Aorta (tissue), 5 donors: ENCODE measurements around the gene DHX9. TPM values are rescaled to one million over a fixed set of nuclear protein-coding genes. Genes with fewer than 3 reads are reported as not detected.
"Not testable (repeated sequence)": the region's sequence is repeated elsewhere in the genome, so short reads cannot be mapped to it uniquely, and the experiment has no call there.

Experiments used
- ATAC-seq: fragments of 200-7000 bp; cut with Tn5 transposase; one replicate; pipeline ENCODE4 v1.9.1; 2022; ENCODE audit warnings: moderate library complexity; ENCODE audit not compliant: low FRiP score
- DNase-seq, 2 donors: peaks; one replicate each; pipeline ENCODE4 v3.0.0-alpha.2; 2020
- H3K27ac ChIP-seq, 2 donors: one replicate each; pipeline ENCODE4 v1.5.1; 2013; ENCODE audit warnings: low read length in 2 of 2, mild to moderate bottlenecking in 2 of 2, moderate library complexity in 2 of 2, control low read depth in 1 of 2, inconsistent platforms in 1 of 2, low read depth in 1 of 2
- H3K27me3 ChIP-seq, 2 donors: one replicate each; pipeline ENCODE4 v1.6.1; 2013; ENCODE audit warnings: control low read depth in 1 of 2, low read length in 1 of 2, mild to moderate bottlenecking in 1 of 2, moderate library complexity in 1 of 2; ENCODE audit not compliant: insufficient read depth in 2 of 2, control insufficient read depth in 1 of 2
- H3K36me3 ChIP-seq, 2 donors: one replicate each; pipeline ENCODE4 v1.6.1; 2013; ENCODE audit warnings: control low read depth in 1 of 2, low read length in 1 of 2, mild to moderate bottlenecking in 1 of 2; ENCODE audit not compliant: insufficient read depth in 2 of 2, control insufficient read depth in 1 of 2
- H3K4me1 ChIP-seq, 2 donors: one replicate each; pipeline ENCODE4 v1.6.1; 2013; ENCODE audit warnings: low read length in 2 of 2, control low read depth in 1 of 2, mild to moderate bottlenecking in 1 of 2, moderate library complexity in 1 of 2; ENCODE audit not compliant: insufficient read depth in 2 of 2, control insufficient read depth in 1 of 2
- H3K4me3 ChIP-seq, 2 donors: one replicate each; pipeline ENCODE4 v1.5.1; 2013; ENCODE audit warnings: low read length in 2 of 2, control low read depth in 1 of 2, mild to moderate bottlenecking in 1 of 2
- H3K9me3 ChIP-seq: one replicate; pipeline ENCODE4 v1.6.1; 2013; ENCODE audit warnings: mild to moderate bottlenecking, low read length; ENCODE audit not compliant: control insufficient read depth
- WGBS, 2 donors: extraction: QIAGEN DNeasy Blood & Tissue Kit; methylation state at CpG; one replicate each; pipeline ENCODE4 v1.1.7; 2013; 5-methylcytosine and 5-hydroxymethylcytosine counted together
- intact Hi-C, 2 donors: fragments of 100-400 bp; cut with DNase I; formaldehyde crosslinking; loops; one replicate each; pipeline versions ENCODE4 v1.14.2 to v1.15.0; 2022
- polyA plus RNA-seq, 2 donors: library from polyadenylated mRNA; stranded (reverse); fragments of 200-250 nt; gene quantifications; one replicate each; pipeline ENCODE4 v1.2.3, GENCODE V29; 2013
- total RNA-seq, 2 donors: library from RNA; stranded (reverse); fragmentation: NEBNext Ultra II Directional; extraction: Animal tissue kit (Norgen Biotek cat#: 25700); gene quantifications; one replicate each; pipeline ENCODE4 v1.2.1, GENCODE V29; 2021
- donor health status: healthy with polysubstance abuse.
- donor health status: Bipolar disorder and iron deficiency.
- donor health status: DM: no; HTN: no; CAD: no.
- donor health status: DM: no; HTN: no; CAD: no.
- donor health status: DM: yes; HTN: yes; CAD: no.

DHX9 gene
- total and polyA plus RNA-seq, 4 donors, result 32.2 to 95.9 (median 72.7) TPM

DNA sequence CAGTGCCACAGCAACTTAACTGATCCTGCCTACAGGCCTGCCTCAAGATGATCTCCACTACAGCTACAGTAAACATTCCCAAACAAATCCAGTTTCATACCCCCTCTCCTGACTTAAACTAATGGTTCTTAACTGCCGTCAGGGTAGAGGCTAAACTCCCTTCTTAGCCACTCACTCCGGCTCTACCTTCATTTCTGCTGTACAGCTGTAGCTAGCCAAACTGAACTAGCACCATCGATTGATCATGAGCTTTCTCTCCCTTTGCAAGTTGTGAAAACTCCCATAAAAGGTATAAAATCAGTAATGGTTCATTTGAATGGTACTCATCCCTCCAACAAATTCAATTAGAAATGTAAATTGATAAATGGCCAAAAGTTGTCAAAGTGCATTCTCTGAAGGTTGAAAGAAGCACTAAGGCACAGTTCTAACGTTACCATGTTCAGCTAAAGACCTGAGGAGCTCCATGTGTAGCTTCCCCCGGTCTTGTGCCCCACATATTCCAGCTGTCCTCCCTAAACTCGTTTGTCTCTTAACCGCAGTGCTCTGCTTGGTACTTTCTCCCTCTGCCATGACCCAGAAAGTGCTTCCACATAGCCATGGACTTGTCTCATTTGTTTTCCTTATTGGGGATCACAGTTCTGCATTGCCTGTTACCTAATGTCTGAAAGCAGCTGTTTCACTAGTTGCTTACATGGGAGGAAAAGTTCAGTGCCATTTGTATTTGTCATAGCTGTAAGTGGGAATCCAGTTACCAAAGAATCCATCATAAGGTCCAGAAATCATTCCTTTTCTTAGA is 49.8 kb downstream of the DHX9 start:
- no peak for DNase-seq
- intact Hi-C loops, result no loop called here
- Histone ChIP-seq H3K27ac (no peak overlapping the region), H3K36me3 (peaks cover 3 to 13% of the 10 kb centered on the region in 2 donors), H3K4me1 (no peaks in the 10 kb centered on the region), H3K27me3 (no peaks in the 10 kb centered on the region), H3K4me3 (no peak overlapping the region), H3K9me3 (no peaks in the 10 kb centered on the region)
- 67 to 73% methylated on average over 7 of the region's 7 CpGs for WGBS, 2 donors
- no peak for ATAC-seq

- Histone ChIP-seq H3K4me1 (no peaks in the 10 kb centered on the region), H3K4me3 (no peak overlapping the region), H3K36me3 (peaks cover 3 to 10% of the 10 kb centered on the region in 2 donors), H3K9me3 (no peaks in the 10 kb centered on the region), H3K27me3 (no peaks in the 10 kb centered on the region), H3K27ac (no peak overlapping the region)
- intact Hi-C loops, result no loop called here
- 66 to 70% methylated on average over 6 of the region's 6 CpGs for WGBS, 2 donors
- no peak for DNase-seq
- ATAC-seq, result no peak
Observed at GRCh38 chr1:182889997-182890396, 50.9 kb downstream of the DHX9 start.

DNA sequence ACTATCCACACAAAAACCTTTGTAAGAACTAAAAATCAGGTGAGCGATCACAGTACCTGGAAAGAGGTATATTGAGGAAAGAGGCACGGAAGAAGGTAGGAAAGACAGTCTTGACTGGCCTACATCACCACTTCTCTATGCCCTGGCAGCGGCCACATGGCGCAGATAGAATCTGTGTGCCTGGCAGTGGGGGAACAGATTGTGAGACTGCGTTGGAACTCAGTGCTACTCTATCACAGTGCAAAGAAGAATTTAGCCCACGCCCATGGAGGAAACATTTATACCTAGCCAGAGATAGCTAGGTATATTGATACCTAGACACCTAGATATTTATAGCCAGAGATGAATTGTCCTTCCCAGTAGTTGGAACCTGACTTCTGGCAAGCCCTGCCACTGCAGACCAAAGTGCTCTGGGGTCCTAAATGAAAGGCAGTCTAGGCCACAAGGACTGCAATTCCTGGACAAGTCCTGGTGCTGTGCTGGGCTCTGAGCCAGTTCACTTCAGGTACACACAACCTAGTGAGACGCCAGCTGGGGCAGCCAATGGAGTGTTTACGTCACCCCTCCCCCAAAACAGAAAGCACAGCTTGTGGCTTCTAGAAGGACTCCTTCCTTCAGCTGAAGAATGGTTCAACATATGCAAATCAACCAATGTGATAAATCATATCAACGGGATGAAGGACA is 51.9 kb downstream of the DHX9 start:
- Histone ChIP-seq H3K4me1 (no peaks in the 10 kb centered on the region), H3K36me3 (peaks cover 0 to 9% of the 10 kb centered on the region in 2 donors), H3K4me3 (no peak overlapping the region), H3K9me3 (no peaks in the 10 kb centered on the region), H3K27me3 (no peaks in the 10 kb centered on the region), H3K27ac (no peak overlapping the region)
- no peak for ATAC-seq
- WGBS, 2 donors, result 87 to 91% methylated on average over 9 of the region's 9 CpGs
- intact Hi-C loops, result no loop called here
- DNase-seq, result no peak

DNA sequence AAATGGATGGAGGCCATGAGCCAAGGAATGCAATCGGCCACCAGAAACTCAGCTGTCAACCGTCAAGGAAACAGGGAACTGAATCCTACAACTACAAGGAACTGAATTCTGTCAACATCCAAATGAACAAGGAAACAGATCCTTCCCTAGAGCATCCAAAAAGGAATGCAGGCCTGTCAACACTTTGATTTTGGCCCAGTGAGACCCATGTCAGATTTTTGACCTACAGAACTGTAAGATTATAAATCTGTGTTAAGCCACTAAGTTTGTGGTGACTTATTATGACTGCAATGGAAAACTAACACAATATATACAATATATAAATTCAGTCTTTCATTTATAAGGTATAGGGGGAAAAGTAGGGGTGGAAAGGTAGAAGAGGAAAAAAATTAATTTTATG is 58.5 kb downstream of the DHX9 start:
- H3K4me1 ChIP-seq, result no peaks in the 10 kb centered on the region
- H3K4me3 ChIP-seq, result no peak overlapping the region
- intact Hi-C loops, result no loop called here
- H3K27me3 ChIP-seq, result no peaks in the 10 kb centered on the region
- H3K36me3 ChIP-seq, result no peaks in the 10 kb centered on the region
- no peak for DNase-seq
- H3K9me3 ChIP-seq, result peaks cover 1% of the 10 kb centered on the region
- no peak for ATAC-seq
- 44 to 57% methylated on average over 2 of the region's 2 CpGs for WGBS, 2 donors
- H3K27ac ChIP-seq, result no peak overlapping the region

GRCh38 chr1:182901946-182902345 is 62.8 kb downstream of the DHX9 start:
- H3K27ac ChIP-seq, ATAC-seq, DNase-seq, H3K36me3 ChIP-seq, H3K4me1 ChIP-seq, H3K27me3 ChIP-seq, H3K9me3 ChIP-seq, H3K4me3 ChIP-seq, intact Hi-C loops: not testable (repeated sequence)
- WGBS, 2 donors, result 89 to 92% methylated on average over 5 of the region's 5 CpGs

- intact Hi-C loops, result no loop called here
- Histone ChIP-seq H3K9me3 (no peaks in the 10 kb centered on the region), H3K27me3 (no peaks in the 10 kb centered on the region), H3K4me3 (no peak overlapping the region), H3K4me1 (no peaks in the 10 kb centered on the region), H3K36me3 (no peaks in the 10 kb centered on the region), H3K27ac (no peak overlapping the region)
- no peak for DNase-seq
- 81 to 86% methylated on average over 2 of the region's 2 CpGs for WGBS, 2 donors
- no peak for ATAC-seq
Observed at GRCh38 chr1:182905321-182905720, 66.2 kb downstream of the DHX9 start.

DNA sequence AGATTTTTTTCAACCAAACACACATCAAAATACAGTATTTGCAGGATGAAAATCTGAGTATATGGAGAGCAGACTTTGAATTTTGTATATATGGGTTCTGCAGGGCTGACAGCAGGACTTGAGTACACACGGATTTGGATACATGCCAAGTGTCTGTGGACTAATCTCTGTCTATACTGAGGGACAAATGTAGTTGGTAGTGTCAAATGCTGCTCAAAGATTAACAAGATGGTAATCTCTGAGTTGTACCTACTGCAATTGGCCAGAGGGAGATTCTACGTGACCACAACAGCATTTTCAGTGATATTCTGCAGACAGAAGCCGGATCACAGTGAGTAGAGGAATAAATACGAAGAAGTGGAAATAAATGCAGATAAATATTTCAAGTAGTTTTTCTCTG is 70.4 kb downstream of the DHX9 start:
- intact Hi-C loops, result no loop called here
- Histone ChIP-seq H3K4me1 (no peaks in the 10 kb centered on the region), H3K36me3 (no peaks in the 10 kb centered on the region), H3K9me3 (peaks cover 2% of the 10 kb centered on the region), H3K27me3 (no peaks in the 10 kb centered on the region), H3K4me3 (no peak overlapping the region), H3K27ac (no peak overlapping the region)
- 55 to 57% methylated on average over 4 of the region's 4 CpGs for WGBS, 2 donors
- ATAC-seq (no peak), DNase-seq (no peak)

DNA sequence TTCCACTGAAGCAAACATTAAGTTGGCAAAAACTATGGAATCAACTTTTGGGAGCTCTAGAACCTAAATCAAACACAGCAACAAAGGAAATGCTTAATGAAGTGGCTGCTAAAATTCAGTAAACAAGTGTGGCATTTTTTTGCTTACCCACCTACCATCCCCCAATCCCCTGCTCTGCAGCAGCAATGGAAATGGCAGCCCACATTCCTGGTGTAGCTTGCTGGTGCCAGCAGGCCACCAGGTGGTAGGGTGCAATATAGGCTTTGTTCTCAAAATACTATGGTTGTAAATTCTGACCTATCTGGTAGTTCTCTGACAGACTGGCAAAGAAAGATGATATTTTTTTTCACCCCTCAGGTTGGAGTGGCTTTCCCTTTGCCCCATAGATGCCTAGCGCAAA is 71.0 kb downstream of the DHX9 start:
- H3K27ac ChIP-seq, result no peak overlapping the region
- WGBS, 2 donors, result 95 to 99% methylated on average over 1 of the region's 1 CpG
- DNase-seq, result no peak
- H3K4me1 ChIP-seq, result no peaks in the 10 kb centered on the region
- peaks cover 2% of the 10 kb centered on the region for H3K9me3 ChIP-seq
- no peak overlapping the region for H3K4me3 ChIP-seq
- no peaks in the 10 kb centered on the region for H3K27me3 ChIP-seq
- no peaks in the 10 kb centered on the region for H3K36me3 ChIP-seq
- intact Hi-C loops, result no loop called here
- no peak for ATAC-seq

DNA sequence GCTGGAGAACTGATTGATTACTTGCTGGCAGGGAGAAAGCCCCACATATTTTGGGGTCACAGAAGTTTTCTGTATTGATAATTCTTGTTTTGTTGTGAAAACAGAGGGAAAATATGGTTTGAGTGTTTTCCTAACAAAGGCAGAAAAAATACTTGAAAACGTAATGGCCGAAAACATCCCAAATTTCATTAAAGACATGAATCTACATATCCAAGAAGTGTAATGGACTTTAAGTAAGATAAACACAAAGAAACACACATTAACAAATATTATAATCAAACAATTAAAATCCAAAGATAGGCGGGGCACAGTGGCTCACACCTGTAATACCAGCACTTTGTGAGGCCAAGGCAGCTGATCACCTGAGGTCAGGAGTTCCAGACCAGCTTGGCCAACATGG is 74.3 kb downstream of the DHX9 start:
- H3K36me3 ChIP-seq, result no peaks in the 10 kb centered on the region
- no peak for DNase-seq
- H3K27ac ChIP-seq, result no peak overlapping the region
- H3K4me3 ChIP-seq, result peak overlapping the region in 1 of 2 donors; percentile 8
- no peaks in the 10 kb centered on the region for H3K27me3 ChIP-seq
- H3K4me1 ChIP-seq, result no peaks in the 10 kb centered on the region
- 96 to 98% methylated on average over 3 of the region's 3 CpGs for WGBS, 2 donors
- intact Hi-C loops, result no loop called here
- ATAC-seq, result no peak
- H3K9me3 ChIP-seq, result peaks cover 2% of the 10 kb centered on the region
